GM21447 (cell line): ENCODE measurements around the gene NOS1AP.
"Not testable (repeated sequence)": the region's sequence is repeated elsewhere in the genome, so short reads cannot be mapped to it uniquely, and the experiment has no call there.

Experiments used
- ATAC-seq: cut with Tn5 transposase; IDR thresholded peaks from one replicate; pipeline ENCODE4 v1.9.1; 2021; ENCODE audit not compliant: unreplicated experiment

Gene NOS1AP

DNA sequence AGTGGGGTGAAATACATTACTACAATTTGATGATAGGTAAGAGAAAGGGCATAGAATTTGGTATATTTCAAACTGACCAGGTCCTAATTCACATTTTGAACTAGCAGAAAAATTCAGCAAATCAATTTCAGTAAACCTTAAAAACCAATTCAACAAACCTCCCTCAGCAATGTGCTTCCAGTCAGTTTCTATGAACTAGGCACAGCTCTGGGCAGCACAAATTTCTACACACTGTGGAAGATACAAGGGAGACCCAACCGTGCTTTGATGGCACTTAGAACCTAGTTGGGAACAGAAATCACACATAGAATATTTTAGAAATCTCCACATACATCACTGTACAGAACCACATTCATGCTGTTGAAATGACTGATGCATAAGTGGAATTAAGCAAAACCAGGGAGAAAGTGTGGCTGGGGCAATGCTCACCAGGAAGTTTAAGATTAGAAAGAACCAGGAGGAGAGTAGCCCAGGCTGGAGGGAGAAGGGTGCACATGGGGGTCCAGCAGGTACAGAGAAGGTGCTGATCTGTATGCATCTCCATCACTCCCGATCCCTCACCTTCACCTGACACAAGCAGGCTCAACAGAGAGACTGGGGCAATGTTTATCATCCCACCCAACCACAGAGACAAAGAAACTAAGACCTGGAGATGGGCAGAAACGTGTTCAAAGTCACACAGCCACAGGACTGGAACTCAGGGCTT lies 326.9 kb downstream of the NOS1AP start:
- ATAC-seq, result no peak

DNA sequence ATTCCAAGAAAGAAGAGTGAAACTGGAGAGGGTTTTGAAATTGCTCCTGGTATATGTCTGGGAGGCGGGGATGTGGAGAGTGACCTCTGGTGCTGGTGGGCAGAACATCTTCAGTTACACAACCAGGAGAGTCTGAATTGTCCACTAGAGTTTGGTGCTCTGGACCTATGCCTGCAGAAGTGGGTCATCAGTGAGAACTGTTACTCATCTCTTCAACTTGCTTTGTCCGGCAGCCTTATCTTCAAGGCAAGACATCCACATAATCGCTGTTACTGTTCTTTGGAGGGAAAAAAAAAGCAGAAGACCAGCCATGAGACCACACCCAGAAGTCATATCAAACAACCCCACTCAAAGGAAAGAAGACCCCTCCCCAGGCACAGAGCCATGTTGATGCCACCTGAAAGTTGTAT lies 327.6 kb downstream of the NOS1AP start:
- ATAC-seq, result no peak

DNA sequence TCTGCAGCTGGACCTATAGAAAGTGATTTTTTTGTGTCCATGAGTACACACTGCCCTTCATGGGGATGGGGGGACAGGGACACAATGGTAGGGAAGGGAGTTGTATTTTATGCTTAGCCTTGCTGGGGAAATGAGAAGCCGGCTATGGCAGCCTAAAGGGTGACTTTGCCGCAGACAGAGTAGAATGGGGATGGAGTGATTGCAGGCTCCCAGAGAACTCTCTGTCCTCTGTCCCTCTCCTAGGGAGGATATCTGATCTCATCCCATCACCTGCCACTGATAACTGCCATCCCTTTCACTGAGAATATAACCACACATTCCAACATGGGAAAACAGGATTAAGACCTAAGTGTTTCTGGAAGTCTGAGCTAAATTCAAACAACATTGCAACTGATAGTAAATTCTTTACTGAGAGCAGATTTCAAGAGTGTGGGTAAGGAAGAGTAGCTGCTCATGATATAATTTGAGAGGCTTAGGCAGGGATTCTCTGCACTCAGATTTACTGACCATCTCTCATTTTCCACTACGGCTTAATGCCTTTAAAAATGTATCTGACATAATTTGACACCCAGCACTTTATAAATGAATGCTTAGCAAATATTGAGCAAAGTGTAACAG lies 328.6 kb downstream of the NOS1AP start:
- no peak for ATAC-seq

DNA sequence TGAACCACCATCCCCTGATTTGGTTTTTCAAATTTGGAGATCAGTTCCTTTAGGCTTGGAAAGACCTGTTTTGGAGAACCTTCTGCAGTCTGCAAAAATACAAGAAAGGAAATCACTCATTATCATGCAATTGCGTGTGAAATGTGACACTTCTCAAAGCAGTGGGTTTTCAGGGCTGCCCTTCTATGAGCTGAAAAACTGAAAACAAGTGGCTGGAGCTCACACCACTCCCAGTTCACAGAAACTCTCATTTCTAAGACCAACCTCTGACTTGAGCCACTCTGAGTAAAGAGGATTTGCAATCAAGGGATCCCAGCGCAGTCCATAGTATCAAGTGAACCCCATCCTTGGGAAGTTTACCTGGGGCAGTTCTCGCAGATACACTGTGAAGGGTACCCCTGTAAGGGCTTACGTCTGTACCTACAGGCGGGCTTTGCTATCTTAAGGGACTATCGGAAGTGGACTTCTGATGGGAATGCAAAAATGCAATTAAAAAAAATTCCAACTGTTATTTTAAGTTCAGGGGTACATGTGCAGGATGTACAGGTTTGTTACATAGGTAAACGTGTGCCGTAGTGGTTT lies 329.6 kb downstream of the NOS1AP start:
- no peak for ATAC-seq

DNA sequence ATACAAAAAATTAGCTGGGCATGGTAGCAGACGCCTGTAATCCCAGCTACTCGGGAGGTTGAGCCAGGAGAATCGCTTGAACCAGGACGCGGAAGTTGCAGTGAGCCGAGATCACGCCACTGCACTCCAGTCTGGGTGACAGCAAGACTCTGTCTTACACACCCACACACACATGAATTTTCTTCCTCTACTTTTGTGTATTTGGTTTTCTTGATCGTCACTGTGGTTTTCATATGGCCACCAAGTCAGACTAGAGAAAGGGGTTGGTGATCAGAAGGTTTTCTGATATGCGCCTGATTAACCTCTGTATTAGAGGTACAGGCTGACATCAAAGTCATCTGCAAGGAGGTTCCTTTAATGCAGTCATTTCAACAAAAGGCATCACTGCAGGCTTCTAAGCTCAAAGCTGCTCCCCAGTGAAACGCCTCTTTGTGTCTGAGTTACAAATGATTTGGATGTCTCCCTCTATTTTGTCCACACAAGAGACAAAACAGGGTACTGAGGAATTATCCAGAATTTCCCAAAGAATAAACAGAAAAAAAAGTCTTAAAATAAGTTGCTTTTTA lies 331.4 kb downstream of the NOS1AP start:
- ATAC-seq, result no peak

GRCh38 chr1:162404550-162405160 lies 335.2 kb downstream of the NOS1AP start:
- ATAC-seq, result no peak

GRCh38 chr1:162405800-162406199 lies 336.3 kb downstream of the NOS1AP start:
- no peak for ATAC-seq

DNA sequence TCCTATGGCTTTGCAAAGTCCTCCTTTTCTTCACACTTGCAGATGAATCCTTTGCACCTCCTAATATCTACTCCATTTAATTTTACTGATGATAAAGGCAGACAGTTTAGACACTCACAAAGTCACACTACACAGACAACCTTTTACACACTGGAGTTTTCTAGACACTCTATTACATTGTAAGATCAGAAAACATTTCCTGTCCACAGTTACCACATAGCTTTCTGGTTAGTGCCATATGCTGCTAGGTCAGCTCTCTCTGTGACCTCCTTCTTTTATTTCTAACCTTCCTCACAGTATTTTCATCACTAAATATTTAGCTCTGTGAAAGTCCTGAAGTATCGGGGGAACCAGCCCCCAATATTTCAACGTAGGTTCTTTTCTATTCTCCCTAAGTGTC lies 337.3 kb downstream of the NOS1AP start:
- no peak for ATAC-seq

GRCh38 chr1:162407539-162407938 lies 338.0 kb downstream of the NOS1AP start:
- no peak for ATAC-seq

DNA sequence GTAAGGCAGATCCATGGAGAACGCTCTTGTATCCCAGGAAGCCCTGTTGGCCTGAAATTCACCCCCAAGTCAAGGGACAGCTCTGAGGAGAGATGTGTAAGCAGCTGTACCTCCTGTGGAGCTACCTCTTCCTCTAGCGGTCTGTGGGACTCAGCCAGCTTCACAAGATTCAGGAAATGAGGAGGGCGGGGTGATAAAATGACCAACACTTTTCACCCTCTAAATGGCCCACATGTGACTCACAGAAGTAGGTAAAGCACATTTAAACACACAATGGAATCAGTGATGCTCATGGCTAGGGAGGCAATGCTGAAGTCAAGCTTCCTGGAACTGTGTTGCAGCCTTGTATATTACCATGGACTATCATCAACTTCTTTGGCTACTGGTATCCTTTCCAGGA lies 342.5 kb downstream of the NOS1AP start, which contains the start of gene SH2D1B:
Gene SH2D1B (minus strand): TSS at position 135 of the 400 bp plus-strand sequence. CDS start 120 bp downstream, at position 15.
- ATAC-seq, result no peak

- ATAC-seq, result no peak
Measured at GRCh38 chr1:162416215-162416614, 346.7 kb downstream of the NOS1AP start.

GRCh38 chr1:162416909-162417308 lies 347.4 kb downstream of the NOS1AP start:
- no peak for ATAC-seq

GRCh38 chr1:162417650-162418049 lies 348.2 kb downstream of the NOS1AP start:
- no peak for ATAC-seq

DNA sequence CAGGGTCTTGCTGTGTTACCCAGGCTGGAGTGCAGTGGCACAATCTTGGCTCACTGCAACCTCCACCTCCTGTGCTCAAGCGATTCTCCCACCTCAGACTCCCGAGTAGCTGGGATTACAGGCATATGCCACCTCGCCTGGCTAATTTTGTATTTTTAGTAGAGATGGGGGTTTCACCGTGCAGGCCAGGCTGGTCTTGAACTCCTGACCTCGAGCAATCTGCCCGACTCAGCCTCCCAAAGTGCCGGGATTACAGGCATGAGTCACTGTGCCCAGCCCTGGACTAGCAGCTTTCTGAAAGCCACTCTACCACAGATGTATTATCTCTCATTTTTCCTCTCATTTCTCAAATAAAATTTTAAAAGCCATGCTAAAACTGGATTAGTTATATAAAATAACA lies 349.1 kb downstream of the NOS1AP start:
- ATAC-seq, result not testable (repeated sequence)

- ATAC-seq, result not testable (repeated sequence)
Measured at GRCh38 chr1:162419450-162419931, 350.0 kb downstream of the NOS1AP start.
